Neural progenitor cell (in vitro differentiated cells): ENCODE measurements around the gene CTSF. TPM values are rescaled to one million over a fixed set of nuclear protein-coding genes. Genes with fewer than 3 reads are reported as not detected.

ENCODE experiments used
- DNase-seq: peaks from one replicate; pipeline ENCODE4 v3.0.0-alpha.2; 2016; ENCODE audit warnings: low spot score
- H2AFZ ChIP-seq: fragments of 200-600 bp; sonication (generic); replicated peaks from 2 replicates; pipeline ENCODE4 v1.6.1; 2016; ENCODE audit warnings: antibody characterized with exemption
- H3F3A ChIP-seq: fragments of 200-600 bp; sonication (generic); 2 replicates; pipeline ENCODE4 v1.6.1; 2016; ENCODE audit warnings: antibody characterized with exemption, low read depth
- H3K27ac ChIP-seq: fragments of 200-600 bp; sonication (generic); 2 replicates; pipeline ENCODE4 v1.5.1; 2016; ENCODE audit warnings: mild to moderate bottlenecking
- H3K27me3 ChIP-seq: fragments of 200-600 bp; sonication (generic); 2 replicates; pipeline ENCODE4 v1.6.1; 2016; ENCODE audit warnings: mild to moderate bottlenecking, moderate library complexity
- H3K36me3 ChIP-seq: fragments of 200-600 bp; sonication (generic); 2 replicates; pipeline ENCODE4 v1.5.1; 2016
- H3K4me1 ChIP-seq: fragments of 200-600 bp; sonication (generic); 2 replicates; pipeline ENCODE4 v1.6.1; 2016; ENCODE audit warnings: mixed run types
- H3K4me2 ChIP-seq: fragments of 200-600 bp; sonication (generic); 2 replicates; pipeline ENCODE4 v1.6.1; 2016
- H3K4me3 ChIP-seq: fragments of 200-600 bp; sonication (generic); 2 replicates; pipeline ENCODE4 v1.5.1; 2016
- H3K79me2 ChIP-seq: fragments of 200-600 bp; sonication (generic); 2 replicates; pipeline ENCODE4 v1.6.1; 2016; ENCODE audit warnings: low read depth
- H3K9ac ChIP-seq: fragments of 200-600 bp; sonication (generic); 2 replicates; pipeline ENCODE4 v1.6.1; 2016
- H3K9me3 ChIP-seq: fragments of 200-600 bp; sonication (generic); 2 replicates; pipeline ENCODE4 v1.5.1; 2016; ENCODE audit warnings: low read depth
- H4K20me1 ChIP-seq: fragments of 200-600 bp; sonication (generic); 2 replicates; pipeline ENCODE4 v1.6.1; 2016; ENCODE audit warnings: low read depth
- H3K27ac Mint-ChIP-seq: 3 replicates; pipeline ENCODE4 v1.8.0; 2021; ENCODE audit warnings: mixed read lengths
- H3K27me3 Mint-ChIP-seq: 2 replicates; pipeline ENCODE4 v1.8.0; 2022; ENCODE audit warnings: low read depth, mild to moderate bottlenecking, inconsistent platforms, moderate library complexity, mixed read lengths; ENCODE audit not compliant: insufficient read depth
- H3K36me3 Mint-ChIP-seq: 3 replicates; pipeline ENCODE4 v1.8.0; 2021; ENCODE audit warnings: mixed read lengths
- H3K4me1 Mint-ChIP-seq: 3 replicates; pipeline ENCODE4 v1.8.0; 2021; ENCODE audit warnings: mixed read lengths
- H3K4me3 Mint-ChIP-seq: 3 replicates; pipeline ENCODE4 v1.8.0; 2021; ENCODE audit warnings: mild to moderate bottlenecking, moderate library complexity, mixed read lengths
- H3K9me3 Mint-ChIP-seq: 3 replicates; pipeline ENCODE4 v1.8.0; 2020; ENCODE audit warnings: mixed read lengths
- CTCF ChIP-seq: fragments of 200-600 bp; sonication (generic); IDR thresholded peaks from 2 replicates; pipeline ENCODE4 v1.5.1; 2017; ENCODE audit warnings: antibody characterized with exemption, mild to moderate bottlenecking
- EZH2 ChIP-seq: fragments of 200-600 bp; sonication (generic); IDR thresholded peaks from 2 replicates; pipeline ENCODE4 v1.6.1; 2017; ENCODE audit warnings: antibody characterized with exemption, mild to moderate bottlenecking, moderate library complexity
- EZH2phosphoT487 ChIP-seq: fragments of 200-600 bp; sonication (generic); IDR thresholded peaks from 2 replicates; pipeline ENCODE4 v1.6.1; 2017; ENCODE audit warnings: antibody characterized with exemption
- total RNA-seq: library from RNA; depleted of rRNA; stranded (reverse); fragments of >200 nt; gene quantifications from 2 replicates; pipeline ENCODE4 v1.2.3, GENCODE V29; 2015; ENCODE audit warnings: low replicate concordance

CTSF gene
- 1.1 TPM in 1 of 2 replicates, not detected in the other for total RNA-seq

DNA sequence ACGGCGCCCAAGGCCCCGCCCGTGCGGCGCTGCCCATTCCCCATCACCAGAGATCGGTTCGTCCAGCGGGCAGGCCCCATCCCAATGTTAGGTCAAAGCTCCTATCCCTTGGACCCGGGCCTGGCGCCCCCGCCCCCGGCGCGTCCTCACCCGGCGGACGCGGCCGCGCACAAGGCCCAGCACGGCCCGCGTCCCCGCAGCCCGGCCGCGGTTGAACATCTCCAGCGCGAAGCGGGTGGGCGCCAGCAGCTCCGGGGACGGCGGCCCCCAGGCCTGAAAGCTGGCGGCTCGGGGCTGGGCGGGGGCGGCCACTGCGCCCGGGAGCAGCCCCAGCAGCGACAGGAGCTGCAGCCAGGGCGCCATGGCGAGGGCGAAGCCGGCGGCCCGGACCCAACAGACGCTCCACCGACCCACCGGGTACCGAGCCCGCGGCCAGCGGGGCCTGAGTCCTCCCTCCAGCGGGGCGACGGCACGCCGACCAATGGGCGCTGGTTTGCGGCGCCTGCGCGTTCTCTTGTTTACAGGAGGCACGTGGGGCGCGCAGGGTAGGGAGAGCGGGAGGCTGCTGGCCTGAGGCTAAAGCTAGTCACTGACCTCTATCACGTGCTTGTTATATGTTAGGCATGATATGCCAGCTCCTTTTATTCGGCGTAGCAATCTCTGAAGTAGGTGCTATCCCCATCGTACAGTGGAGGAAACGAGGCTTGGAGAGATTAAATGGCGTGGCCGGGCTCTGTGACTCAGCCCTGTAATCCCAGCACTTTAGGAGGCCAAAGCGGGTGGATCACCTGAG lies at the start of gene CTSF:
CTSF (minus strand) TSS at position 483 of the 793 bp plus-strand sequence; CDS start at position 363, 120 bp downstream.
- Histone ChIP-seq H3F3A (peaks cover 14% of the 10 kb centered on the region), H3K4me2 (no peak within 1 kb of the TSS), H2AFZ (no peak within 1 kb of the TSS), H3K4me1 (peaks cover 16% of the 10 kb centered on the region), H3K4me3 (no peak within 1 kb of the TSS), H4K20me1 (no peaks in the 10 kb centered on the region), H3K27ac (no peak within 1 kb of the TSS), H3K9ac (no peak within 1 kb of the TSS), H3K79me2 (no peaks in the 10 kb centered on the region), H3K36me3 (no peaks in the 10 kb centered on the region), H3K9me3 (no peaks in the 10 kb centered on the region), H3K27me3 (no peaks in the 10 kb centered on the region)
- H3K9me3 Mint-ChIP-seq = no peaks in the 10 kb centered on the region
- TF ChIP-seq EZH2 = no peak
- no peak for TF ChIP-seq EZH2phosphoT487
- TF ChIP-seq CTCF = no peak
- no peaks in the 10 kb centered on the region for H3K36me3 Mint-ChIP-seq
- no peak within 1 kb of the TSS for H3K4me3 Mint-ChIP-seq
- H3K4me1 Mint-ChIP-seq = peaks cover 13% of the 10 kb centered on the region
- no peak for DNase-seq
- H3K27me3 Mint-ChIP-seq = peaks cover 2% of the 10 kb centered on the region
- no peak within 1 kb of the TSS for H3K27ac Mint-ChIP-seq

DNA sequence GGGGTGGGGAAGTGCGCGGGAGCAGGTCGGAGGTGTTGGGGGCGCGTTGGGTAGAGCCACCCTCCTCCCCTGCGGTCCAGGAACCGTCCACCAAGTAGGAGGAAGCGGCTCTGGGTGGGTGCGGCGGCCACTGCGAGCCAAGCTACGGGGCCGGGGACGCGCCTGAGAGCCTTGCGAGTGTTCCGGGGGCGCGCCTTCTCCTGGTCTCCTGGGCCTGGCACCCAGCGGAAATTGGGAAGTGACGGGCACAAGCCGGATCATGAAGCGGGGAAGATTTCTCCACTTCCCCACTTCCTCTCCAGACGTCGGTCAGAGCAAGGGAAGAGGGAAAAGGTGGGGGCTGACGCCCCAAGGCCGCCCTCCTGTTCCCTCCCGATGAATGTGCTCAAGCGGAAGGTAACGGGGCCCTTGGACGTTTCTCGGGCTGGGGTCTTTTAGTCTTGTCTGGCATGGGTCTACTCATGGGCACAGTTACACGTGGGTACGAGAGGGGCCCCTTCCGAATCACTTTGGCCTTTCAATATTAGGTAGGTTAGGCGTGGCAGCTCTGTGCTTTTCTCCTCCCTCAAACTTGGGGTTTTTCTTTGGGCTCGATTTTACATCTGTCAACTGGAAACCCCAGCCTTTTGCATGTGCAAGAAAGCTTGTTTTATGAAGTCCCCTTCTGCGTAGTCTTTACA lies 48.9 kb upstream of the CTSF start:
- H3F3A ChIP-seq = peaks cover 51% of the 10 kb centered on the region
- Mint-ChIP-seq H3K4me3 (peak overlapping the region; percentile 98), H3K27me3 (no peaks in the 10 kb centered on the region), H3K9me3 (no peaks in the 10 kb centered on the region), H3K27ac (peak overlapping the region; percentile 80), H3K36me3 (peaks cover 26% of the 10 kb centered on the region), H3K4me1 (peaks cover 35% of the 10 kb centered on the region)
- H4K20me1 ChIP-seq = peaks cover 57% of the 10 kb centered on the region
- no peak for DNase-seq
- peak overlapping the region; percentile 61 for H3K9ac ChIP-seq
- peak overlapping the region; percentile 82 for H3K4me3 ChIP-seq
- TF ChIP-seq CTCF = no peak
- TF ChIP-seq EZH2phosphoT487 = no peak
- TF ChIP-seq EZH2 = no peak
- no peaks in the 10 kb centered on the region for H3K27me3 ChIP-seq
- peaks cover 34% of the 10 kb centered on the region for H3K4me1 ChIP-seq
- H3K79me2 ChIP-seq = peaks cover 67% of the 10 kb centered on the region
- no peak overlapping the region for H3K27ac ChIP-seq
- H3K4me2 ChIP-seq = peak overlapping the region; percentile 100
- no peak overlapping the region for H2AFZ ChIP-seq
- H3K36me3 ChIP-seq = no peaks in the 10 kb centered on the region
- no peaks in the 10 kb centered on the region for H3K9me3 ChIP-seq

- Histone ChIP-seq H3K27me3 (no peaks in the 10 kb centered on the region), H3K9me3 (no peaks in the 10 kb centered on the region), H3K27ac (peak within 1 kb of the TSS; percentile 92), H3K9ac (peak within 1 kb of the TSS; percentile 65), H3K4me1 (peaks cover 32% of the 10 kb centered on the region), H3K79me2 (peaks cover 60% of the 10 kb centered on the region), H3K4me3 (peak within 1 kb of the TSS; percentile 82), H3K36me3 (no peaks in the 10 kb centered on the region), H4K20me1 (peaks cover 50% of the 10 kb centered on the region), H3K4me2 (peak within 1 kb of the TSS; percentile 100), H2AFZ (peak within 1 kb of the TSS; percentile 55), H3F3A (peaks cover 49% of the 10 kb centered on the region)
- Mint-ChIP-seq H3K4me3 (peak within 1 kb of the TSS; percentile 98), H3K36me3 (peaks cover 24% of the 10 kb centered on the region), H3K9me3 (no peaks in the 10 kb centered on the region), H3K27ac (peak within 1 kb of the TSS; percentile 98), H3K27me3 (no peaks in the 10 kb centered on the region), H3K4me1 (peaks cover 34% of the 10 kb centered on the region)
- TF ChIP-seq CTCF (no peak), EZH2 (no peak), EZH2phosphoT487 (no peak)
- DNase-seq = peak; percentile 100
Measured at GRCh38 chr11:66616379-66617154, 48.2 kb upstream of the CTSF start, which contains the start of gene RBM14. TSS of gene RBM14 (plus strand) at chr11:66616630. CDS start at chr11:66616721, 91 bp downstream.
